Fibroblast of upper back skin (primary cell): ENCODE results near the gene ABCG8.
A peak's percentile ranks its signal among the peaks of the same experiment; 100 is the strongest.

Source experiments
- DNase-seq: peaks from one replicate; pipeline ENCODE4 v3.0.0-alpha.2; 2013

Gene ABCG8

DNA sequence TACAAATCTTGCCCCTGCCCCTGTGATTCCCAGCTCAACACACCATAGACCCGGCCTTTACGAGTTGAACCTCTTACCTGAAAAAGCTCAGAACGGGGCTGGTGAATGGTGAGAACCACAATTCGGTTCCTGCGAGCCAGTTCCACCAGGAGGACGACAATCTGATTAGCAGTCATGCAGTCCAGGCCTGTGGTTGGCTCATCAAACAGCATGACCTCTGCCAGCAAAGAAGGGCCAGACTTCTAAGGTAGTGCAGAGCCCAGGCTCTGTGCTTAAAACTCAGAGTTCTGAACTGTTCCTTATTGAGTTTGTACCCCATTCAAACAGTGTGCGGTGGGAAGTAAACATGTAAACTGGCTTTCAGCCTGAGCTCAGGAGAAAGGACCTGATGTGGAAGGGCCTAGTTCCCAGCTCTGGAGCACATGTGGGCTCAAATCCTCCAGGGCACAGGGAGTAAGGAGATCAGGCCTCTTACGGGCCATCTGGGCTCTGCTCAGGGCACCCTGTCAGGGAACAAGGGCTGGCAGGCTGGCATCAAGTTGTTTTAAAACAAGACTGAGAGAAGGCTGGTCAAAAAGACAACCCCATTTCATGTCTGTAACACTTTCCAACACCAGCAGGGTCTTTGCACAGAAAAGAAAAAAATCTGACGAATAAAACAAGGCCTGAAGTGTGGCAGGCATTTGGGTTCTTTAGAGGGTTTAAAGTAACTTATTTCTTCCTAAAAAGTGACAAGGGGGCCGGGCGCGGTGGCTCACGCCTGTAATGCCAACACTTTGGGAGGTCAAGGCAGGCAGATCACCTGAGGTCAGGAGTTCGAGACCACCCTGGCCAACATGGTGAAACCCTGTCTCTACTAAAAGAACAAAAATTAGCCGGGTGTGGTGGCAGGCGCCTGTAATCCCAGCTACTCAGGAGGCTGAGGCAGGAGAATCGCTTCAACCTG lies 12.2 kb upstream of the ABCG8 start:
- DNase-seq: no peak

DNA sequence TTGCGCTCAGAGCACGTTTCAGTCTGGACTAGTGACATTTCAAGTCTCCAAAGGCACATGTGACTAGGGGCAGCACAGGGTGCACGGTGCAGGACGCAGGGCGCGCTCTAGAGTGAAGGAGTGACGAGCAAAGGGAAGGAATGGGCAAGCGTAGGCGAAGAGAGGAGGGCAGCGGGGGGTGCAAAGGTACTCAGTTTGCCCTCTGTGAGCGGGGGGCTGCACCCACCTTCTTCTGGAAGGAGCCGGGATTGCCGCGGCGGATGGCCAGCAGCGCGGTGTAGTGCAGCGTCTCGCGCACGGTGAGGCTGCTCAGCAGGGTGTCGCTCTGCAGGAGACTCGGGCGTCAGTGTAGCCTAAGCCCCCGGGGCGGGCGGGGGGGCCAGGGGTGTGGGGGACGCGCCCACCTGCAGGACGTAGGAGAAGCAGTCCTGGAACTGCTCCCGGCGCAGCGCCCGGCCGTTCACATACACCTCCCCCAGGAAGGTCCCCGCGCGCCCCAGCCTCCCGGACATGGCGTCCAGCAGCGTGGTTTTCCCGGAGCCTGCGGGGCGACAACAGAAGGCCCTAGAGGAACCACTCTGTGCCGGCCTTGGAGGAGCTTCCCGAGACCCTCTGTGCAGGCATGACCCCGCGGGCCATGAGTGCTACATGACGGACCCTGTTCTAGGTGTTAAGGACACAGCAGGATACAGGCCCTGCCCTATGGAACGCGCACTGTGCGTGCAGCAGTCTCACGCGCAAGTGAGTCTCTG lies 7.1 kb upstream of the ABCG8 start:
- no peak for DNase-seq

DNA sequence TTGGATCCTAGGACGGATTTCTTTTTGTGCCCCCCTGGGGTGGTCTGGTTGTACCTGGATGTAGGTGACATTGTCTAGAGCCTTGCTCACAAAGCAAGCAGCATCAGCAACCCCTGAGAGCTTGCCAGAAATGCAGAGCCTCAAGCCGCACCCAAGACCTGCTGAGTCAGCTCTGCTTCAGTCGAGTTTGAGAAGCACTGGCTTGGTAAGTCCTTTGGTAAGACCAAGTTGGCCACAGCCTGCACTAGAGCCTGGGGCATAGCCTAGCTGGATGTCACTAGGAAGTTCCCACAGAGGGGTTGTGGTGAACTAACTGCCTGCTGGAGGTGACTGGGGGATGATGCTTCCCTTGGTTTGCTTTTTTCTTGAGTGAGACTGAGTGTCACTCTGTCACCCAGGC lies 6.3 kb upstream of the ABCG8 start:
- DNase-seq: peak; percentile 4

- DNase-seq: no peak
These were observed 1.7 kb upstream of the ABCG8 start for GRCh38 chr2:43837033-43837432.

DNA sequence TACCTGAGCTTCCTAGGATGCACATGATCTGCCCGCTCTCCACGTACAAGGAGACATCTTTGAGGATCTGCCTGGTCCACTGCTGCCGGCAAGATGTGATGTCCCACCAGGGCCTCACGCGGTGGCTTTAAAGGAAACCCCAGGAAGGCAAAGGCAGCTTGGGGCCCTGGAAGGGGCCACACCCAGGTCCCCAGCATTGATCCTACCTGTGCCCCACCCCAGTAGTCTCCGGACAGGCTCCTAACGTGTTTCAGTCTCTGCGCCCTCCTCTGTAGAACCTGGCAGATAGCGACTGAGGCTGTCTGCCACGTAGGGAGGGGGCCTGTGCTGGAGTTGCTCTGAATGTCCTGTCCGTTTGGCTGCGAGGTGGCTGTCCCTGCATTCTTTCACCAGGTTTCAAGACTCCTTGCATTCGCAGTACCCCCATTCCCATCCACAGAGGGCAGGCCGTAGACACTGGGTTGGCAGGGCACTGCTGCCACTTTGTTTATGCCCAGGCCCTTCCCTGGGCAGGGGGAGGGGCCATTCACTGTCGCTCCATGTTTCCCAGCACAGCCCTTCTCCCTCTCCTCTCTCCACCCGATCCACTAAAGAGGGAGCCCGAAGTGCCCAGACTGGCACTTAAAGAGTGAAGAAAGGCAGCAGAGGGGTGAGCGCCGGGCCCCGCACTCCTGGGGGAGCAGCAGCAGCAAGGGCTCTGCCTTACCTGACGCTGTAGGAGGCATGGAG lies 776 bp upstream of the ABCG8 start:
- no peak for DNase-seq

DNA sequence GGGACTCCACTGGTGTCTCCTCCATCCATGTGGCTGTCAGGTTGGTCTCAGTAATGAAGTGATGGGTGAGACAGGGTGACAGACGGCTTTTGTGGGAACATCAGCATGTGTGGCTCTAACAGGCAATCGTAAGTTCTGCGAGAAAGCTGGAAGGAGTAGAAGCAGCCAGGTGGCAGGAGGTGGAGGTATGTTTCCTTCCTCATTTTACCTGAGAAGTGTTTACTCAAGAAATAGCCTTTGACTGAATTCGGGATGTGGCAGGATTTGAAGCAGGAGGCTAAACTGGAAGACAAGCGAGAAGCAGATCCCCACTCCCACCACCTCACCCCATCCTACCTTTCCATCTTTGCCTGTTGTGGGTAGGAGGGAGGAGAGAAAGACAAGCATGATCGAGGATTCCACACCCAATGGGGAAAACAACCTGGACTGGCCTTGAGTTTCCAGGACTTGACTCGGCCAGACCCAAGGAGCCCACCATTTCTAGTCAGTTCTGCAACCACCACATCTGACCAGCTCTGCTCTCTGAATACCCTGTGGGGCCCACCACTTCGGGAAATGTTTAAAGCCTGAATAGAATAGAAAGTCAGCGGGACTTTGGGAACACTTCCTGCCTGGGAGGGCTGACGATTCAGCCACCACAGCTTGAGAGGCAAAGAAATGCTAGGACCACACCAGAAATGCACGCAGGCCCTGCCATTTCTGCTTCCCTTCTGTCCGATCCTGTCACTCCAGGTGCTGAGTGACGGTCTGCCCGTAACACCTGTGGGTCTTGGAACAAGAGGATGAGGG lies 1.2 kb downstream of the ABCG8 start:
- no peak for DNase-seq

DNA sequence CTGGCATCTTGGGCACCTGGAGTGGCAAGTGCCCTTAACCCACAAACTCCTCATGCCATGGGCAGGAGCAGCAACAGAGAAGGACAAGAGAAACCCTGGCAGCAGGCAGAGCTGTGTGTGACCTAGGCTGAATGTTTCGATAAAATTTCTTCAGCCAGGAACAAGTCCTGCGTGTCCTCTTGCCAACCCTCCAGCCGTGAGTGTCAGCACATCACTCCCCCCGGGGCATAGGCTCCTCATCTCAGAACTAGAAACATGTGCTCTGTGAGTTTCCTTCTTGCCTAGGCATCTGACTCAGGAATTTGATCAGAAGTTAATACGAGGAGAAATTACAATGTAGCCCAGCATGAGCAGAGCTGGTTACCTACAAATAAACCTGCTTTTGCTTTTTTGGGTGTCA lies 2.2 kb downstream of the ABCG8 start:
- DNase-seq: no peak

- DNase-seq: no peak
These were observed 3.4 kb downstream of the ABCG8 start for GRCh38 chr2:43841949-43842865.

- no peak for DNase-seq
These were observed 4.1 kb downstream of the ABCG8 start for GRCh38 chr2:43842866-43843226.

DNA sequence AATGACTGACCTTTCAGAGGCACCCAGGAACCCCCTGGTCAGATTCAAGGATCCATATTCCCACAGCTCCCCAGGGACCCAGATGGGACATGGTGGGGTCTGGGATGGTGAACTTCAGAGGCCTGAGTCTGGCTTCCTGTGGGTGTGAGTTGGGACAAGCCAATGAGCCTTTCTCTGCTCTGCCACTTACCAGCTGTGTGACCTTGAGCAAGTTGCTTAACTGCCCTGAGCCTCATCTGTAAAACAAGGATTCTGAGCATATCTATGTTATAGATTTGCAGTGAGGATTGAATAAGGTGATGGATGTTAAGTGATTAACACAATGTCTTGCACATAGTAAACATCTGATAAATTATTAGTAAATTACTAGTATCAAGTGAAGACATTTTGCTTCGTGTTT lies 6.4 kb downstream of the ABCG8 start:
- DNase-seq: no peak

DNA sequence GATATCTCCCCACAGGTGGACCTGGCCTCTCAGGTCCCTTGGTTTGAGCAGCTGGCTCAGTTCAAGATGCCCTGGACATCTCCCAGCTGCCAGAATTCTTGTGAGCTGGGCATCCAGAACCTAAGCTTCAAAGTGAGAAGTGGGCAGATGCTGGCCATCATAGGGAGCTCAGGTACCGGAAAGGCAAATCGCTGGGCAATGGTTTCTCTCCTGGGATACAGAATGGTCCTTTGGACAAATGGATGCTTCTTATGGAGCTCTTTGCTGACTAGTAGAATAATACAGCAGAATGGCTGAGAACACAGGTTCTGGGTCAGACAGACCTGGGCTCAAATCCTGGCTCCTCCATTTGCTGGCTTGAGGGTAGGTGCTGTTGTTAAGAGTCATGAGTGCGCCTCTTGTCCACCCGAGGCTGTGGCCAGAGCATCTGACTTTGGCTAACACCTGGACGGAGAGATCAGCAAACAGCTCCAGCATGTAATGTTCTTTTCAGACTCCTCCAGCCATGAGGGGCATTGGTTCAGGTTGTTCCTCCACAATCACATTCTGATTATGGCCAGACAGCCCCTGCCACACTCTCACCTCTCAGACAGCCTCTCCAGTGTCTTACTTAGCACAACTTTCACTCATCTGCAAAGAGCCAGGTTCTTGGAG lies 7.5 kb downstream of the ABCG8 start:
- no peak for DNase-seq

GRCh38 chr2:43848214-43848613 lies 9.4 kb downstream of the ABCG8 start:
- no peak for DNase-seq

DNA sequence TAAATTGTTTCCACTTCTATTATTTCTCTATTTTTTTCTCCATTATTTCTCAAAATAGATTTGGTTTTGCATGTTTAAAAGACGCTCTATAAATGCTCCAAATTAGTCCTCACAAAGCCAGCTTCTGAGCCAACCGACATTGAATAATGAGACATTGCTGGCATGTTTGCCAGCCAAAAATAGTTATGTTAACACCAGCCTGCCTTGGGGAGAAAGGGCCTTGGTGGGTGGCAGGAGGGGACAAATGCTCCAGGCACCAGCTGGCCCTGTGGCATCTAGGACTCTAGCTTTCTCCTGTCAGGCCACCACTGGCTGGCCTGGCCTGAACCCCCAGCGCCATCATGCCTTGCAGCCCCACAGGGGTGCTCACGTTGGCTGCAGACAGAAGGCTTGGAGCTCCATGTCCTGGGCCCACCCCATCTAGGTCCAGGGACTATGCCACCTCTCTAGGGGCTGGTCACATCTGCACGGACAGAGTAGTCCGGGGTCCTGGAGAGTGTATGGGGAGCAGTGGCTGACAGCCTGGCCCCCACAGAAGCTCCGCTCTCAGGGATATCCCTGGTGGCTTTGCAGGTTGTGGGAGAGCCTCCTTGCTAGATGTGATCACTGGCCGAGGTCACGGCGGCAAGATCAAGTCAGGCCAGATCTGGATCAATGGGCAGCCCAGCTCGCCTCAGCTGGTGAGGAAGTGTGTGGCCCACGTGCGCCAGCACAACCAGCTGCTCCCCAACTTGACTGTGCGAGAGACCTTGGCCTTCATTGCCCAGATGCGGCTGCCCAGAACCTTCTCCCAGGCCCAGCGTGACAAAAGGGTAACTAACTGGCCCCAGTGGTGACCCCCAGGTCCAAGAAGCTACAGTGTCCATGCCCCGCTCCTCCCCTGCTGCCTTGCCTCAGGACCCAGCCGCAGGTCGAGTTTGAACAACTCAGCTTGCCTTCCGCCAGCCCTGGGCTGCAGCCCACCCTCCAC lies 12.5 kb downstream of the ABCG8 start:
- no peak for DNase-seq

GRCh38 chr2:43852196-43852730 lies 13.5 kb downstream of the ABCG8 start:
- DNase-seq: no peak

GRCh38 chr2:43853141-43854081 lies 14.6 kb downstream of the ABCG8 start:
- no peak for DNase-seq

GRCh38 chr2:43854671-43855070 lies 15.9 kb downstream of the ABCG8 start:
- no peak for DNase-seq

- no peak for DNase-seq
These were observed 16.5 kb downstream of the ABCG8 start for GRCh38 chr2:43855292-43855691.

DNA sequence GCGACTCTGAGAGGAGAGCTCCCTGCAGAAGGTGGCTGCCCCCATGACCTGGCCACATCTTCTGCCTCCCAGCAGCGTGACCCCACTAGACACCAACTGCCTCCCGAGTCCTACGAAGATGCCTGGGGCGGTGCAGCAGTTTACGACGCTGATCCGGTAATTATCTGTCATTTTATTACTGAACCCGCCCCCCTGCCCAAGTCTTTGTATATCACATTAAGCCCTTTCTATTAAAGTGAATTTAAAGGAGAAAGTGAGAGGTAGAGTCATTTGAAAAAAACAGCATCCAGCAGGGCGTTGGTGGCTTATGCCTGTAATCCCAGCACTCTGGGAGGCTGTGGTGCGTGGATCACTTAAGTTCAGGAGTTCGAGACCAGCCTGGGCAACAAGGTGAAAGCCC lies 33.4 kb downstream of the ABCG8 start:
- no peak for DNase-seq
